BE2C (cell line): ENCODE data around the gene PBX4.

ENCODE experiments used
- DNase-seq: peaks from one replicate; pipeline ENCODE4 v3.0.0-alpha.2; 2020
- H3K27me3 ChIP-seq: fragments of 250-450 bp; sonication (Bioruptor Pico); 2 replicates; pipeline ENCODE4 v1.5.1; 2020; ENCODE audit warnings: mild to moderate bottlenecking
- H3K36me3 ChIP-seq: fragments of 250-450 bp; sonication (Bioruptor Pico); 2 replicates; pipeline ENCODE4 v1.5.1; 2020; ENCODE audit warnings: mild to moderate bottlenecking
- H3K4me1 ChIP-seq: fragments of 250-450 bp; sonication (Bioruptor Pico); 2 replicates; pipeline ENCODE4 v1.5.1; 2020
- H3K4me3 ChIP-seq: 2 replicates; pipeline ENCODE4 v1.5.1; 2011; ENCODE audit warnings: low read depth, low read length
- H3K9me3 ChIP-seq: fragments of 250-450 bp; sonication (Bioruptor Pico); 2 replicates; pipeline ENCODE4 v1.5.1; 2020
- CTCF ChIP-seq: IDR thresholded peaks from 2 replicates; pipeline ENCODE4 v1.5.1; 2012; ENCODE audit warnings: mild to moderate bottlenecking, low read depth, low read length

Gene PBX4

GRCh38 chr19:19592690-19593089 is 25.8 kb downstream of the PBX4 start:
- no peaks in the 10 kb centered on the region for H3K4me1 ChIP-seq
- no peaks in the 10 kb centered on the region for H3K36me3 ChIP-seq
- TF ChIP-seq CTCF = no peak
- no peaks in the 10 kb centered on the region for H3K27me3 ChIP-seq
- no peak for DNase-seq
- H3K4me3 ChIP-seq = no peak overlapping the region
- no peaks in the 10 kb centered on the region; the same call in 1 of the 2 replicates for H3K9me3 ChIP-seq

DNA sequence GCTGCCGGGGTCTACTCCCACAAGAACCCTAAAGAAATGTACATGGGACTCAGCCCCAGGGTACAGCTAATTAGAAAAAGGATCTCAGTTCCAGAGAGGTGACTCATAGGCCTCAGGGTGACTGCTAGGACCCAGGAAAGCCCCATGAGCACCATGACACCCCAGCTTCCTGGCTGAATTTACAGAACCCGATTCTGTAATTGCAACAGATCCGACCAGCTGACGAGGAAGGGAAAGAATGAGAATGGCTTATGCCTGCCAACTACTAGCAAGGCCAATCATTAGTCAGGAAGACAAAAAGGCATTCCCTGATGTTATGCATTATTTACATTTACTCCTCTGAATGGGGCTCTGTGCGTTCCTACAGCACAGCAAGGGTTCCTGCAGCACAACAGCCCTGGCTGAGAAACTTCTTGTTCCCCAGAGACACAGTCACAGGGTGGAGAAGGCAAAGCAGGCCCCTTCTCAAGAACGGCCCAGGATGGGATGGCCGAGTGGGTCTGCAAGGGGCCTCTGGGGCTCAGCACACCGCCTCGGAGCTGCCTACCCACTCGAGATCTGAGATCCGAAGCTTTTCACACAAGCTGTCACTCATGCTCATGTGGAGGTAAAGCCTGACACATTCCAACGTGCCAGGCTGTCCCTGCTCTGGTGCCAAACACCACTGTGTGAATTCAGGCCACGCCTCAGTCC is 27.2 kb downstream of the PBX4 start:
- TF ChIP-seq CTCF = no peak
- no peaks in the 10 kb centered on the region; the same call in 1 of the 2 replicates for H3K9me3 ChIP-seq
- H3K36me3 ChIP-seq = no peaks in the 10 kb centered on the region
- H3K27me3 ChIP-seq = no peaks in the 10 kb centered on the region
- DNase-seq = no peak
- no peak overlapping the region for H3K4me3 ChIP-seq
- H3K4me1 ChIP-seq = no peaks in the 10 kb centered on the region

DNA sequence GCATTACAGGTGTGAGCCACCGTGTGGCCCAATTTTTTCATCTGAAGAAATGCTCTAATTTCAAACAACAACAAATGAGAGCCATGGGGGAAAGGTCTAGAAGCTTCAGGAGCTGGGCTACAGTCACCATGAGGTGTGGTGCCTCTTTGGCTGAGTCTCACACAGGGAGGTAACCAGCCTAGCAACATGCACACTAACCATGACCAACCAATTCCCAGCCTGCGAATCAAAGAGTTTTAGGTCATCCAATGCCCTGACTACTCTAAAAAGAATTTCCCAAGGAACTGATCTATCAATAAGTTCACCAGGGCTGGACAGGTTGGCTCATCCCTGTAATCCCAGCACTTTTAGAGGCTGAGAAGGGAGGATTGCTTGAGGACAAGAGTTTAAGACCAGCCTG is 29.9 kb downstream of the PBX4 start:
- Histone ChIP-seq H3K4me1 (no peaks in the 10 kb centered on the region), H3K4me3 (no peak overlapping the region), H3K36me3 (no peaks in the 10 kb centered on the region), H3K9me3 (no peaks in the 10 kb centered on the region; the same call in 1 of the 2 replicates), H3K27me3 (no peaks in the 10 kb centered on the region)
- TF ChIP-seq CTCF = no peak
- DNase-seq = no peak

GRCh38 chr19:19587771-19588170 is 30.7 kb downstream of the PBX4 start:
- no peak for DNase-seq
- TF ChIP-seq CTCF = no peak

GRCh38 chr19:19584356-19584755 is 34.1 kb downstream of the PBX4 start:
- Histone ChIP-seq H3K4me3 (no peak overlapping the region), H3K27me3 (no peaks in the 10 kb centered on the region), H3K9me3 (no peaks in the 10 kb centered on the region), H3K4me1 (no peaks in the 10 kb centered on the region), H3K36me3 (no peaks in the 10 kb centered on the region)
- no peak for TF ChIP-seq CTCF
- DNase-seq = no peak

More at GRCh38 chr19:19587771-19588170, 30.7 kb downstream of the PBX4 start:
- no peak overlapping the region for H3K4me3 ChIP-seq
- no peaks in the 10 kb centered on the region for H3K36me3 ChIP-seq
- no peaks in the 10 kb centered on the region for H3K4me1 ChIP-seq
- H3K9me3 ChIP-seq = no peaks in the 10 kb centered on the region
- H3K27me3 ChIP-seq = no peaks in the 10 kb centered on the region

DNA sequence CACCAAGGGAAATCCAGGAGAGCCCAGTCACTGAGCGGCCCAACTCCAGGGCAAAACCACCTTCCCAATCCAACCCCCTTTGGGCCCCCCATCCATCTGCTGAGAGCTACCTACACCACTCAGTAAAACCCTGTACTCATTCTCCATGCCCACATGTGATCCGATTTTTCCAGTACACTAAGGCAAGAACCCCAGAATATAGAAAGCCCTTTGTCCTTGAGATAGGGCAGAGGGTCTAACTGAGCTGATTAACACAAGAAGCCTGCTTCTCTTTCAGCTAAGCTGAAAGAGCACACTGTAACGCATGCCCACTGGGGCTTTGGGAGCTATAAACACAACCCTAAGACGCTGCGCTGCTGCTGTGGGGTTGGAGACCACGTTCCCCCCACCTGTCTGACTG is 36.0 kb downstream of the PBX4 start:
- H3K27me3 ChIP-seq = no peaks in the 10 kb centered on the region
- no peak for TF ChIP-seq CTCF
- H3K4me3 ChIP-seq = no peak overlapping the region
- no peaks in the 10 kb centered on the region for H3K4me1 ChIP-seq
- no peak for DNase-seq
- H3K9me3 ChIP-seq = no peaks in the 10 kb centered on the region
- H3K36me3 ChIP-seq = no peaks in the 10 kb centered on the region
